IPS DF 19.7 (cell line): ENCODE measurements around the gene EPHB4.

Experiments
- DNase-seq: peaks from one replicate; pipeline ENCODE4 v3.0.0-alpha.2; 2013; ENCODE audit warnings: low read depth, low spot score

EPHB4 gene

DNA sequence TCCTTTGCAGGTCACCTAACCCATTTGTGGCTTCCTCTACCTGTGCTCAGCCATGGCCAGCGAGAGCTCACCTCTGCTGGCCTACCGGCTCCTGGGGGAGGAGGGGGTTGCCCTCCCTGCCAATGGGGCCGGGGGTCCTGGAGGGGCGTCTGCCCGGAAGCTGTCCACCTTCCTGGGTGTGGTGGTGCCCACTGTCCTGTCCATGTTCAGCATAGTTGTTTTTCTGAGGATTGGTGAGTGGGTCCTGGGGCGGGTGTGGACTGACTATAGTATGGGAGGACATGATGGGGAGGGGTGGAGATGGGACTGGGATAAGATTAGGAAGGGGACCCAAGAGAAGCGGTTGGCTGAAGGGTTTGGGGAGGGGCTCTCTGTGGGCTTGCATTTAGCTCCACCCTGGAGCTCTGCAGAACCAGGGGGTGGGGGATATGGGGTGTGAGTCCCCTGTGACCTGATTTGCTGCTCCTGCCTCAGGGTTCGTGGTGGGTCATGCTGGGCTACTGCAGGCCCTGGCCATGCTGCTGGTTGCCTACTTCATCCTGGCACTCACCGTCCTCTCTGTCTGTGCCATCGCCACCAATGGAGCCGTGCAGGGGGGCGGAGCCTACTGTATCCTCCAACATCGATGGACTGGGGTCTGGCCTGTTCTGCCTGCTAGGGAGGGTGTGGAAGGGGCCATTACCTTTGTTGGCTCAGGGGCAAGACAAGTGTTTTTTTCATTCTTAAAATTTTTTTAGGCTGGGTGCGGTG is 27.0 kb upstream of the EPHB4 start:
- DNase-seq, result no peak

DNA sequence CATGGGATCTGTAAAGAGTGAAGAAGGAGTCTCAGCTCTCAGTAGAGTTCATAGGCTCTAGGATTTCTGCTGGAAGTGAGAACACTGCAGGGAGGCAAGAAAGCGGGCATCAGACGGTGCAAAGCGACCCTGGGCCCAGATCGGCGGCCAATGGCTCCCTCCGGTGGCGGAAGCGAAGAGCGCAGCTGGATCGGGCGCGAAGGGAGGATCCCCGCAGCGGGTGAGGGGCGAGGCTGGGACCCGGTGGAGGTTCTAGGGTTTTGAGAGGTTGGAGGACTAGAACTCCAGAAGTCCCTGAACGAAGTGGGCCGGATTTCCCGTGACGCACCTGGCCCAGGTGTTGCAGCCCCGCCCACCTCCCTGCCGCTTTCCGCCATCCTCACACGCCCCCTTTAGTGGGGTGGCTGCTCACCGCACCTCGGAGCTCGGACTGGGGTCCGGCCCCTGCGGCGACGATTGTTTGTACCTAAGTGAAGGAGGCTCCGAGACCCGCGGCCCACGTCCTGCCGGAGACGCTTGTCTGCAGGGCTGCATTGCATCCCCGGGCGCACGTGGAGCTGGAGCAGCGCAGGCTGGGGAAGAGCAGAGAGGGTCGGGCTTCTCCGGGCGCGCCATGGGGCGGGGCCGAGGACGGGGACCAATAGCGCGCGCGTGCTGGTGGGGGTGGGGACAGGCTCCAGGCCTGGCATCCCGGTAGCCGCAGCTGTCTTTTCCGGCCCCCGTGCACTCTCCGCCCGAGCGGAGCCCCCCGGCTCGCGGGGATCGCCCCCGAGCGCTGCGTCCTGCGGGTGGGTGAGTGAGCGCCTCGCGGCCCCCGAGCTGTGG is 24.9 kb upstream of the EPHB4 start, which contains the start of gene SLC12A9:
SLC12A9 (plus strand) TSS at position 666 of the 825 bp plus-strand sequence. CDS start 1,485 bp downstream, outside the sequence.
- no peak for DNase-seq

- DNase-seq, result no peak
Observed at GRCh38 chr7:100847360-100847759, 20.0 kb upstream of the EPHB4 start.

- no peak for DNase-seq
Observed at GRCh38 chr7:100840470-100841100, 13.3 kb upstream of the EPHB4 start.

- DNase-seq, result no peak
Observed at GRCh38 chr7:100839361-100839760, 12.0 kb upstream of the EPHB4 start.

DNA sequence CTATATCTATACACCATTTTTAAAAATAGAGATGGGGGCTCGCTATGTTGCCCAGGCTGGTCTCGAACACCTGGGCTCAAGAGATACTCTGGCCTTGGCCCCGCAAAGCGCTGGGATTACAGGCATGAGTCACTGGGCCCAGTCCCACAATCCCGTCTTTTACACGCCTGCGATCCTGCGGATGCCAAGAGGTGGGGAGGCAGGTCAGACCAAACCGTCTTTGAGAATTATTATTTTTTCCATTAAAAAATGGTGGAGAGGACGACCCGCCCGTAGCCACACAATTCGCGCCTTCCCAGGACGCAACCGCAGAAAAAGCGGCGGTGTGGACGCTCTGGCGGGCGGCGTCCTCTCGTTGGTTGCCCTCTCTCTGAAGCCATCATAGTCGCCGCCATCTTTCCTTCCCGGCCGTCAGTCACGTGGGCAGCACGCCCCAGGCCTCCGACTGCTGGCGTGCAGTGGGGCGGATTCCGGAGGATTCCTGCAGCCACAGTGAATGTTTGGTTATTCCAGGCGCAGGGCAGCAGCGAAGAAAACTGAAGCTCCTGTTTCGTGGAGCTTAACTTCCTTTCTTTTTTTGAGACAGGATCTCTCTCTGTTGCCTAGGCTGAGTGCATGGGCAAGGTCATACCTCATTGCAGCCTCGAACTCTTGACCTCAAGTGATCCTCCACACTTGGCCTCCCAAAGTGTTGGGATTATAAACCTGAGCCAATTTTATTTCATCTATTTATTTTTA is 9.9 kb upstream of the EPHB4 start:
- DNase-seq, result no peak

- DNase-seq, result no peak
Observed at GRCh38 chr7:100836812-100837098, 9.4 kb upstream of the EPHB4 start.

GRCh38 chr7:100835903-100836811 is 8.8 kb upstream of the EPHB4 start:
- DNase-seq, result peak; percentile 94

DNA sequence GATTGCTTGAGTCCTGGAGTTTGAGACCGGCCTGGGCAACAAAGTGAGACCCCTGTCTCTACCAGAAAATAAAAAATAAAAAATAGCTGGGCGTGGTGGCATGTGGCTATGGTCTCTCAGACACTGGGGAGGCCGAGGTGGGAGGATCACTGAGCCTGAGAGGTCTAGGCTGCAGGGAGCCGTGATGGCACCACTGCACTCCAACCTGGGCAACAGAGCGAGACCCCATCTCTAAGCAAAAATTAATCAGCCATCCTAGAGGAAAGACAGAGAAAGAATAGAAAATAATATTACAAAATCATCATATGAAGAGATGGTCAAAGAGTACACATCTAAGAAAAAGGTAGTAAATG is 4.9 kb upstream of the EPHB4 start:
- no peak for DNase-seq

GRCh38 chr7:100830396-100830795 is 3.1 kb upstream of the EPHB4 start:
- DNase-seq, result no peak

DNA sequence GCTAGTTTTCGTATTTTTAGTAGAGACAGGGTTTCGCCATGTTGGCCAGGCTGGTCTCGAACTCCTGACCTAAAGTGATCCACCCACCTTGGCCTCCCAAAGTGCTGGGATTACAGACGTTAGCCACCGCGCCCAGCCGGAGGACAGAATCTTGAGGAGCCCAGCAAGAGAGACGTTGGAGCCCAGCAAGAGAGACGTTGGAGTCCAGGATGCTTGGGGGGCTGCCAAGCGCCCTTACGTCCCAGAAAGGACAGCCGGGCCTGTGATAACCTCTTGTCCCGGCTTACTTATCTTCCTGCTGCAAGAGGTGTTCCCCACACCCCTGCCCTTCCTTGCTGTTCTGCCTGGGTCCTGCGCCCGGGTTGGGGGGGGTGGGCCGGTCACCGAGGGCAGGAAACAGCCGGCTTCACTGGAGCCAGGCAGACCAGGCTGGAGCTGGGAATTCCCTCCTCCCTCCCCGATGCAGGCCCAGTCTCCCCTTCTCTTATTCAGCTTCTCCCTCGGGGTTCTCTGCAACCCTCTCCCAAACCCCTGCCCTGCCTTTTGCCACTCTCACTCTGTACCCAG is 1.9 kb upstream of the EPHB4 start:
- DNase-seq, result no peak

DNA sequence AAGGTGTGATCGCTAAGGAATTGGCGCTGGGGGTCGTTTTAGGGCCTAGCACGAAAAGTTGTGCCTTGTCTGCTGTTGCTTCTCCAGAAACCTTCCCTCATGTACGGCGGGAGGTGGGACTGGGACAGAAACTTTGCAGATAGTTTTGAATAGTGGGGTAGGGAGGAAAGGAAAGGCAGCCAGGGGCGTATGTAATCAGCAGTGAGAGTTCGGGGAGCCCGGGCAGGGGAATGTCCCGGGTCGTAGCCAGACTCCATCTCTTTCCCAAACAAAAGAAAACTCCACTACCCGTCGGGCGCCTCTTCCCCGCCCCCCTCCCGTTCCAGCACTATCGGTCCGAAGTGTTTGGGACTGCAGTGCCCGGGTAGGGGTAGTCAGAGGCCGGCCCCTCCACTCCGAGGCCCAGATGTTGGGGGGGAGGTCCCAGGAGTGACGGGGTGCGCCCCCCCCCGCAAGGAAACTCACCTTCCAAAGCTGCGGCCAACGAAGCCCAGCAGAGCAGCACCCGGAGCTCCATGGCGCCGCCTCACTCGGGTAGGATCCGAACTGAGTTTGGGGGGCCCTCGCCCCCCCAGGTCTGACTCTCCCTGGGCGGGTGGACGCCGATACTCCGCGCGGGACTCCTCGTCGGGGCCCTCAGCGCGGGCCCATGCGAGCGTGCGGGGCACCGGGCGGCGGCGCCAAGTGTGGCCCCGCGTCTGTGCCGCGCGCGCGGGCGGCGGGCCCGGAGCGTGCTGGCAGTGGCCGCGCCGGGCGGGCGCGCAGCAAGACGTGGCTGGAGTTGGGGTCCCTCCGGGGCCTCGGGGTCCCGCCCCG is 601 bp downstream of the EPHB4 start:
- DNase-seq, result no peak

DNA sequence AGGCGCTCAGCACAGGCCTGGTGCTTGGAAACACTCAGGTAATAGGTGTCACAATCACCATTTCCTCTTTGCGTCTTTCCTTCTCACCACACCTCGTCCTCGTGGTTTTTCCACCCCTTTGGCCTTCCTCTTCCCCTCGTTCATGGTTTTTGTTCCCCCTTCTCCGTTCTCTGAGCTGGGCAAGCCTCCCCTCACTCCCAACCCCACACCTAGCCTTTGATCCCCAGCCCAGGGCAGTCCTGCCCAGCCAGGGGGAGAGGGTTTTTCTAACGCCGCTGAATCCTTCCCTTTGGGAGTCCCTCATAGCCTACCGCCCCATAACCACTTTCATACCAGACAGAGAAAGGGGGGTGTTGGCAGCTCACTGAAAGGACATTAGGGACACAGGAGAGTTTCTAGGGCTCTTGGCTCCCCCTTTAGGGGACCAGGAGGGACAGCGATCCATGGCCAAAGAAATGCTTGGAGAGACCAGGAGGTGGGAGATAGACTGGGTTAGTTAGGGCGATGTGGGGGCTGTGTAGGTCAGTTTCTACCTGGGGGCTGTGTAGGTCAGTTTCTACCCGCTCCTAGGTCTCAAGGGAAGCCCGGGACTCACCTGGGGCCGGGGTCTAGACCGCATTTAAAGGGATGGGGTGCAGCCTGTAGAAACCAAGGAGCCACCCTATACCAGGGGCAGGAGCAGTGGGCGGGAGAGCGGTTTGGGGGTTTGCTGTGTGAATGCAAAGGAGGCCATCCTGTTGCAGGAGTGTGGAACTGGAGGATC is 1.4 kb downstream of the EPHB4 start:
- no peak for DNase-seq

DNA sequence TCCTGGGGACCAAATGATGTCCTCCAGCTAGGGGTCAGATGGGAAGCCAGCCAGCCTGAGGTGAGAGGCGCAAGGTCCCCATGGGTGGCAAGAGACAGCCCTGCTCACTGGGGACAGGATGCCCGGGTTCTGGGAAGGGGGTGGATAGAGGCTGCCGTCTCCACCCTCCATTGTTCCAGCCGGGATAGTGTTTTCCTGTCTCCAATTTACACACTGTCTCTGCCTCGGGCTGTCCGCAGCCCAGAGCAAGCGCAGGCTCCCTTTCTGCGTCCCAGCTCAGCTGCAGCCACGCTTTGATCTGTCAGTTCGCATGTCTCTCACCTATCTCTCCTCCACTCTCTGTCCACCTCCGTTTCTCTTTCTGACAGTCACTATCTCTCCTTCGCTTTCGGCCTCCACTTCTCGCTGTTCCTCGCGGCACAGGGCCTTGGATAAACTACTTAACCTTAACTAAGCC is 2.1 kb downstream of the EPHB4 start:
- DNase-seq, result no peak

- DNase-seq, result no peak
Observed at GRCh38 chr7:100824499-100825214, 2.7 kb downstream of the EPHB4 start.

GRCh38 chr7:100823534-100823933 is 3.8 kb downstream of the EPHB4 start:
- DNase-seq, result no peak

DNA sequence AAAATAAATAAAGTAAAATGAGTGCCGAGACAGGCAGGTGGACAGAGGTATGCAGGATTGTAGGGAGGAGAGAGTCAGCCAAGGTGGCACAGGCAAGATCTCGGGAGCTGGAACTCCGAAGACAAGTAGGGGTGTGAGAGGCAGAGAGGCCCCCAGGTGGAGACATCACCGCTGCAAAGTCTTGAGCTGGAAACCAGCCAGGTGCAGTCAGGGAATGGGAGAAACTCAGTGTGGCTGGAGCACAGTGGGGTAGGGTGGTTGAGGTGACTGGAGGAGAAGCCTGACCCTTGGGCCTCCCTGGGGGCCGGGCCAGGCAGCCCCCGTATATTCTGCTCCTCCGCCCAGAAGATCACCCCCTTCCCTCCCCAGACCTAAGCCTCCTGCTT is 4.2 kb downstream of the EPHB4 start:
- DNase-seq, result no peak
